GM19467 (cell line): ENCODE data around the gene KCNMA1.

Experiments used
- ATAC-seq: cut with Tn5 transposase; IDR thresholded peaks from one replicate; pipeline ENCODE4 v1.9.1; 2021; ENCODE audit warnings: mild to moderate bottlenecking, moderate library complexity; ENCODE audit not compliant: unreplicated experiment

Gene KCNMA1

DNA sequence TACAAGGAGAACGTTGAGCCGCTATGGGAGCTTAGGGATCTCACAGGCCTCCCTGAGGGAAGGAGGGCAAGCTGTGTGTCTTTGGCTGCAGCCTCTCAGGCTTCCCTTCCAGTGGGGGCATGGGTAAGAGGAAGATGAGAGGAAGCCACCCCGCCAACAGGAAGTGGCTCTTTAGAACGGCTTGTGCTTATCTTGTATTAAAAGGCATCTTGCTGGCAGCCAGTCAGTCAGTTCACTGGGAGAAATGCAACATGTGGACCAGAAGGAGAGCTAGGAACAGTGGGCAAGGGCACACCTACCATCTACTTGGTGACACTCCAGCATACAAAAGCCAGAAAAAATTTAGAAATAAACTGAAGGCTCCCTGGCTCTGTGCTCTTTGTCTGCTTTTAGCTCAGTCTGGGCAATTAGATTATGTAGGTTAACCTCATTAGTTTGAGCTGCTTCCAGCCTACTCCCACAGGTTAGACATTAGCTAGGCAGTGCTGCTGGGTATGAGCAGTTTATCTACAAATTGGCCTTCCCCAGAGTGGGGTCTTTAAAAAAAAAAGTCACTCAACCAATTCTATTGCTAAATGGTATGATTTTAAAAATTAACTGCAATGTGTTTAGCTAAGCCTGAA, 595.9 kb downstream of the KCNMA1 start:
- ATAC-seq, result no peak

DNA sequence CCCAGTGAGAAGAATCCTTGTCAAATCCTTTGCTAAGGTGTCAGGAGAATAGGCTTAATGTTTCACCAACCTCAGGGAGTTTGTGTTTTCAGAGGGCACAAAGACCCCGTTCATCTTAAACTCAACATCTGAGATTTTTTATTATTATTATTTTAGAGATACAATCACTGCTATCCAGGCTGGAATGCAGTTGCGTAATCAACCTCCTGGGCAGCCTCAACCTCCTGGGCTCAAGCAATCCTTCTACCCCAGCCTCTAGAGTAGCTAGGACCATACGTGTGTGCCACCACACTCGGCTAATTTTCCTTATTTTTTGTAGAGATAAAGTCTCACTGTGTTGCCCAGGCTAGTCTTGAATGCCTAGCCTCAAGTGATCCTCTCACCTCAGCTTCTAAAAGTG, 599.2 kb downstream of the KCNMA1 start:
- ATAC-seq, result no peak

DNA sequence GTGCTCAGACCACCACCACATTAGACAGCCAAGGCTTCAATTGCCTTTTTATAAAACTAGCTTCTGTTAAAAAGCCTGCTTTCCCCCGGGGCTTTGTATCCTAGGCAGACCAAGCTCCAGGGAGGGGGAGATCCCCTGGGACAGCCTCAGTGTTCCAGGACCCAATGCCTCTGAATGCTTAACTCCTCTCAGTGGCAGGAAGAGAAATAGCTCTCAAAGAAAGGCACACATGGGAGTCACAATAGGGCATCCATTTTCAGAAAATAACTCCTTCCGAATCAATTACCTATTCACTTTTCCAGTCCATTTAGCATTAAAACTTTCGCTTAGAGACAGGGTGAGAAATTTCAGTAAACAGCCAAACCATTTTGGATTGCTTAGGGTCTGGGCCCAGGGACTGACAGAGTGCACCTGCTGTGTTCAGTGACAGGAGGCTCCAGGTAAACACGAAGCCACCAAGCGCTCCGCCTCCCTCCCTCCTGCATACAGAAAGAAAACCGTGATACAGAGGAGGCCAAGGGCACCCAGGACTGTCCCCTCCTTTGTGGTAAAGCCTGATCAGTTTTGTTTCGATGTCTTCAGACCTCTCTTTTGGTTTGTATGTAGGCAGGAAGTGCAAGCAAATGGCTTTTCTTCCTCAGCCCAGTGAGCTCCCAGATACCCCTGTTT, 599.7 kb downstream of the KCNMA1 start:
- no peak for ATAC-seq

DNA sequence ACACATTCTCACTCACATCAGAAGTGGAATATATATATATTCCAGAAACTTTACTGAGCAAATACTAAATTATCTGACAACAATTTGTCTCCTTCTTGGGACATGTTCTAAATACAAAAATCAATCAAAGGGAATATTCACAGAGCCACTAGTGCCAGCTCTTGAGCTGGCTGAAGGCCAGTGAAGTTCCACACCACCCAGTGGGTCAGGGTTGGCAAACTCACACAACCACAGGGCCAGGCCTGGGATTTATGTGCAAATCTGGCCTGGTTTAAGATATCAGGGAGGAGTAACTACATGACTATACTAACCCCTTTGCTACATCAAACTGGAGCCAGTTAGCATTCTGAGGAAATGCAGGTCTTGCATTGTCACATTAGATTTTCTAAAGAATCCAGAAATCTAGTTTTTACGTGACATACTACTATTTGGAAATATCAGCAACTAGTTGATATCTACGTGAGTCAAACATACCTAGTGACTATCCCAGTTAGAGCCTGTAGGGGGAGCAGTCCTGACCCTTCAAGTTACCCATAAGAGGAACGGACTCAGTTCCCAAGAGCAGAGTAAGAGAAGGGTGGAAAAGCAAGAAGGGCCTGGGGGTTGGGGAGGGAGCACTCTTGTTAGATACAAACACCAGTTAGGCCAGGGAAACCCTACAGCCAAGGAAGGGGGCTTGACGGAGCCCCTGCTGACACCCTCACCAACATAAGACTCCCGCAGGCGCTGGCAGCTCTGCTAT, 600.4 kb downstream of the KCNMA1 start:
- no peak for ATAC-seq

DNA sequence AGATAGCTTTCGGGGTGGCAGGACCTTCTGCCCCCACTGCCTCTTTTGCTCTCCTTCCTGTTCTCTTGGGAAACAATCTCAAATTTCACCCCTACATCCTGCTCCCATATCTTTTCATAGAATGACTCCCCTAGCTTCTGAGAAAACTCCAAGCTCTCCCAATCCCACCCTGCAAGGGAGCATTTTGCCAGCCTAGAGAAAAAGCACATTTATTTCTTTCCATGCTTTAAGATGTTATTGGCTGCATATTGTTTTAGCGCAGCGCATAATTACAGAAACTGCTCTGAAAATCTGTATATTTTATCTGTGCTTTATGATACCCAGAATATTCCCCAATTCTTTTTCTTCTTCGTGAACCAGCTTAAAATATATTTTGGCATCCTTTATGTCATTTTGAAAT, 601.3 kb downstream of the KCNMA1 start:
- no peak for ATAC-seq

DNA sequence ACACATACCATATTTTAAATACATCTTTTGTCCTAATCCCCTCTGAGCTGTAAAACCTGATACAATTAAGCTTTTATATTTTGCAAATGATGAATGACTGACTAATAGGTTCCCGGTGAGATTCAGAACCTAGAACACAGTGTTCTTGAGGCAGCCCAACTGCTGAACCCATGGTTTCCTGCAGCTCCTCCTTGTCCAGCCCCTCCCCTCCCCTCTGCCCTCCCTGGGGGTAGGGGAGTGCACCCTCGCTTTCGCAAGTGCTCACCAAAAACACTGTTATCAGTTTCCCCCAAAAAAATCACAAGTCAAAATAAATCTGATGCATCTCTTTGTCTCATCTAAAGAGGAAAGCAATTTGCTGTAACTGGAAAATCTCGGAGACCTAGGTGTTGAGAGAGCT, 602.8 kb downstream of the KCNMA1 start:
- ATAC-seq, result no peak

DNA sequence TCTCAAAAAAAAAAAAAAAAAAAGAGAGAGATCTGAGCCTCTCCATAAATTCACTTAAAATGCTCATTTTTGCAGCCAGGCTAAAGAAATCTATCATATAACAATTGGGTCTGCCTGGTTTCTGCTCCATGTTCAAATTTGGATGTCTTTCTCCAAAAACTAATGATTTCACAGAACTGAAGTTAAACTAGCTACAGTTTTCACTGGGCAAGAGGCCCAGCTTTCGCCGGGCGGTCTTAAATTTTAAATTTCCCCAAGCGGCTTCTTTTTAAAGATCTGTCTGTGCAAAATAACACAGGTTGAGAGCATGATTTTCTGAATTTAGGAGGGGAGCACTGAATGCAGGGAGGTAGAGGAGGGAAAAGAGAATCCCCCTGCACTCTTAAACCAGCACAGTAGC, 603.4 kb downstream of the KCNMA1 start:
- ATAC-seq, result no peak

DNA sequence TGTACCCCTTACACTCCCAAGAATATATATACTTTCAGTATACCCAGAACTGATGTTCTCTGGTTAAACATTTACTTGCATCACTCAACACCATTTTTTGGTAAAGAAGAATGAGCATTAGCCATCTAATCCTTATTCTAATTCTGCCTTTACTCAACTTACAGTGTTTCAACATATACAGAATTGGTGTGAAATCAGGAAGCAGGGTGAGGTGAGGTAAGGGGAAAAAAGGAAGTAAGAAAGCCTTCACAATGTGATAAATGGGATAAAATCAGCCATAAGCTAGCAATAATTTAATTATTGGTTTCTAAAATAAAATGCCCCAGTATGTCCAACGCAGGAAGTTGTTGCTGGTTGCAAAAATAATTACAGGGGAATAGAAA, 605.4 kb downstream of the KCNMA1 start:
- no peak for ATAC-seq

DNA sequence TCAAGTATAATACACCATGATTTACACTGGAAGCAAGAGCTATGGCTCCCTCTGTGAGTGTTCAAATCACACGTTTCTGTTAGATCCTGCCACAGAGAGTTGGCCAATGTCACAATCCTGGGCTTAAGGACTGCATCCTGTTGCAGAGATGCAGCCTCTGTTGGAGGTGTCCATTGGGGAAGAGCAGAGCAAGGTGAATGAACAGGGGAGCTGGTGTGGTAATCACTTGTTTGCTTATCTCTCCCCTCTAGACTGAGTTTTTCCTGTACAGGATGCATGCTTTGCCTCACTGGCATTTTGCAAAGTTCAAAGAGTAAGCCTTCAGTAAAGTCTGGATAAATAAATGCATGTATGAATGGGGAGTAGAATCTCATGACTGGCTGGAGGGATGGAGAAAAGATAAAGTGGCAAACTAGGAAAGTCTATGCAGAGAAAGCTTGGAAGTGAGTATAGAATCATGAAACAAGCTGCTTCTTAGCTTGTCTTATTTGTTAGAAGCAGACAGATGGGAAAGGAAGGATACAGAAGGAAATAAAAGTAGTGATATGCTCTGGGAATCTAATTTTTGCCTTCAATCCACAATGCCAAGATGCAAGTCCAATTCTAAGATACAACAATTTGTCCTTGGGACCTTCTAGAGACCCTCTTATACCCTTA, 605.9 kb downstream of the KCNMA1 start:
- ATAC-seq, result no peak

DNA sequence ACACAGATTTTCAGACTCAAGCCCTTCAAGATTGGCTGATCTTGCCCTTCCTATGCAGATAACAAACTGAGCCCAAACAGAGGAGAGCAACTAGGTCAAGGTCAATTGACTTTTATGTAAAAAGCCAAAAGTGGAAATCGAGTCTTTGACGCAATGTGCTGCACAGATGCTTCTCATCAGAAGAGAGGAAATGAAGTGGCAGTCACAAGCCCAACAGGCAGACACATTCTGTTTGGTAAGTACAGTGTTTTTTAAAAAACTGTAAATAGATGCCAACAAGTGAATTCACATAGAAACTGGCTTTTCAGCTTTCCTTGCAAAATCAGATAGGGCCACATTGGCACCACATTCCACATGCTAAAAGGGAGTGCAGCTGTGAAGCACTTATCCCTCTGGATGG, 606.6 kb downstream of the KCNMA1 start:
- ATAC-seq, result no peak

DNA sequence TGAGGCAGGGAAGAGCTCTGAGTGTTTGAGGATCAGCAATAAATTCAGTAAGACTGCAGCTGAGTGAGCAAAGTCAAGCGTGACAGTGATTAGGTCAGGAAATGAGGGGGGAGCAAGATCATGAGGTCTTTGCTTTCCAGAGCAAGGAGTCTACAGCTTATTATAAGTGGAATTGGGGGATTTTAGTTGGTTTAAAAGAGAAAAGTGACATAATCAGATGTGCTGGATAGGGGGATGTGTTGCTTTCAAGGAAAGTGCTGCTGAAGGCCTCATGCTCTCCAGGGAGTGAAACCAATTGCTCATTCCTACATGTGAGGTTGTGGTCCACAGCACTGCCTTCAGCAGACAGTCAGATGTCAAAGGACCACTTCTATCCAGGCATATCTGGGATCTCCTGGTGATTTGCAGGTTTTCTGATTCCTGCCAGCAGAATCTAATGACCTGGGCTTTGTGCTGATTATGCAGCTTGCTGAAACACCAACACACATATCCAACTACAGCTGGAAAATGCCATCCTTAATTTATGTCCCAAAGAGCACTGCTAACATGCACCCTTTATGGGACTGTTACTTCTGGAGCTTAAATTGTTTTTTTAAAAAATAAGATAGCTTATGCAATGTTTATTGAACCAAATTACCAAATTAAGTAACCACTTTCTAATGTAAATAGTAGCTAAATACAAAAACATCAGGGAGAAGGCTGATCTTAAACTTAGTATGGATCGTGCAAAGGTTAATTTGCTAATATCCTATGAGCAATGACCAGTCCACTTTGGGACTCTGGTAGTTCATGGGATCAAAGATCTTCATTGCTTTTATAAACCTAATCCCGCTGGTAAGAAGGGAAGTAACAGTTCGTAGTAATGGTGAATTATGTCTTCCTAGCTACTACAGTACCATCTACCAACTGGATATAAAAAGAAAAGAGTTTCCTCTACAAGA, 607.6 kb downstream of the KCNMA1 start:
- ATAC-seq, result no peak

DNA sequence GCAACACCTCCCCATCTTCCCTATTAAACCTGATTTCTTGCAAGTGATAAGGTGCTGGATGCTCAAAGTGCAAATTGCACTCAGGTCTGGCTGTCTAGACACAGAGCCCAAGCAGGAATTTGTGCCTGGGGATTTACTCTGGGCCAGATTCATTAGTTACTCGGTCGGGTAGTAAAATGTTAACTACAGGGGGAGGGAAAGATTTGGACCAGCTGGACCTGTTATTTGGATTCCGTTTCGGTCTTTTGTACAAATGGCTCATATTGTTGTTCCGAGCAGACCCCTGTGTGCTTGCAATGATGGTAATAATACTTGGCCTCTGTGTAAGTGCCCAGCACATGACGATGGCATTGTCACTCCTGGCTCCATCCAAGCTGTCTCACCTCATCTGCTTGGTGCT, 609.6 kb downstream of the KCNMA1 start:
- ATAC-seq, result no peak

DNA sequence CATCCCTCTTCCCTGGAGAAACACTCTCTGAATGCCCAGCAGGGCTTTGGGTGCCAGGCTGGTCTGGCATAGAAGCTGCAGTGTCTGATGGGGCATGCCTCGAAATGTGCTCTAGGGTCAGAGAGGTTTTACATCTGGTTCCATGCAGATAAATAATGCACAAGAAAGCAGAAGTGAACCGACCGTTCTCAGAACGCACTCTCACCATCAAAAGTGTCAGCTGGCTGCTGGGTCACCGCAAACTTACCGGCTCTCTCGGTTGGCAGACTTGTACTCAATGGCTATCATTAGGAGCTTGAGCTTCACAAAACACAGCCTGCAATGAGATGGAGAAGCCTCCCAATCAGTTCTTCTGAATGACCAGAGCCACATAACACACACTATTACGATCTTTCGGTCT, 610.0 kb downstream of the KCNMA1 start:
- no peak for ATAC-seq

DNA sequence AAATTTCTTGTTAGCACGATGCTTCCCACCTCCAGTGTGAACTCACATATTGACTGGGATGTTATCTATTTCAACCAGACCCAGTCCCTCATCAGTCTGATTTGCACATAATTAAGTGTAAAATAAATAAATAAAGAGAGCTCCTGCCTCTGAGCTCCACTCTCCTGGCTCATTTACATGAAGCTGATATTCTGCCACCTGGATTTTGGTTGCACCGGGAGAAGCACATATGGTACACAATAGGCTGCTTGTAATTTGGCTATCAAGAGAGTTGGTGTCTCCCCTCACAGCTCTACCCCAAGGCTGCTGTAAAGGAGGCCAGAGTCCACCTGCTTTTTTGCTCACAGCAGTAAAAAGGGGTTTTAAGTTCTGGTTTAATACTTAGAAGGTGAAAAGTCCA, 610.5 kb downstream of the KCNMA1 start:
- ATAC-seq, result no peak

DNA sequence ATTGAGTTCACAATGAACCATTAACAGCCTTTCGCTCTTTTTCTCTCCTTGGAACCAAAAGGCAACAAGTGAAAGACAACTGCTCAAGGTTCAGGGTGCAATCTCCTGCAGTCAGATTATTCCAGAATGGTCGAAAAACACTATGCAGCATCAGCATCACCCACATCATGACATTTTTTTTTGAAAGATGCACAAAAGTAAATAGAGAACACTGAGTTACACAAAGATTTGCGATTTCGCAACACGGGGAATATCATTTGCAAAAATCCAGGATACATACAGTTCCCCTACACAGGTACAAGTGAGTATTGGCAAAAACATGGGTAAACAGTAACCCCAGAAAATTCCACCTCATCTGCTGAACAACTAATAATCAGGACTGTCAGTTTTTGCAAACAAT, 611.5 kb downstream of the KCNMA1 start:
- ATAC-seq, result no peak

DNA sequence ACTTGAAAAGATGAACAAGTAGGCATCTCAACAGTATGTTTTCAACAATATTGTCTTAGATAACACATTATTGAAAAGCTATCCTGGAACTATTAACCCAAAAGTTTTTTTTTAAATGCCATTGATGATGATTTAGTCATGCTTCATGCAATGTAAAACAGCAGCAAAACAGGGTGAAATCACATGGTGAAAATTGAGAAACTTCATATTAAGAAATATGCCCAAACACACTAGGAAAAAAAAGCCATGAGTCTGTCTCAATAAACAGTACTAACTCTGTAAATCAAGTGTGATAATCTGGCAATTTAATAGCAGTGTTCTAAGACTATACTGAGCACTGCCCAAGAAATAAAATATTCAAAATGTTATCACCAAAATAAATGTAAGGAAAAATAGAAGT, 613.1 kb downstream of the KCNMA1 start:
- ATAC-seq, result no peak

DNA sequence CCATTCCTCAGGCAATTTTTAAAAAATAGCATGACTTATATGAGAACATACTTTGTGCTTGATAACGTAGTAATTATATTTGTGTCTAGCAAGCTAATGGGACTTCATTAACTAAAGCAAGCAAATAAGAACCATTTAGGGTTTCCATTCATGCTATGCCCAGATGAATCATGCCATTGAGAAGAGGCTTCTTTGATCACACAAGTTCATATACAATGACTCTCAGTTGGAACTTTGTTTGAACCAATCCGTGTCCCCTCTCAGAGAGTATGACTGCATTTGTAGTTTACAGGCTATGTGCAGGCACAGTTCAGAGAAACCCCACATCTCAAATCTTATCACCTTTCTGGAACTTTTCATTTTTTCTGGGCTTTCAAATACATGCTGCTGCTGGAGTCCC, 614.2 kb downstream of the KCNMA1 start:
- ATAC-seq, result no peak

DNA sequence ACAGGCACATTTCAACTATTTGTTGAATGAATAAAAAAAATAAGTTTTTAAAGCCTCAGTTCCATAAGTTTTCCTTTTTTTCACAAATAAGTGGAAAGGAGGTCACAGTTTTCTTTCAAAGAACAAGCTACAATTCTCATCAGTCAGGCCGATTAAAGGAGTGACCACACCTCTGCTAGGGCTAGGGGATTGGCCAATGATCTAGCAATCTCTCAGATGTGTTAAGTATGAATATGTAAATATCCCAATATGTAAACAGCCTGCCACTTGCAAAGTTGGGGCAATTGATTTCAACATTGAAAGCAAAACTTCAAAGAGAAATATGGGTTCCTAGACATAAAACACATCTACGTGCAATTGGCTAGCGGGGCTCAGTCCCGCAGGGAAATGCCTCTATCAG, 614.9 kb downstream of the KCNMA1 start:
- no peak for ATAC-seq

DNA sequence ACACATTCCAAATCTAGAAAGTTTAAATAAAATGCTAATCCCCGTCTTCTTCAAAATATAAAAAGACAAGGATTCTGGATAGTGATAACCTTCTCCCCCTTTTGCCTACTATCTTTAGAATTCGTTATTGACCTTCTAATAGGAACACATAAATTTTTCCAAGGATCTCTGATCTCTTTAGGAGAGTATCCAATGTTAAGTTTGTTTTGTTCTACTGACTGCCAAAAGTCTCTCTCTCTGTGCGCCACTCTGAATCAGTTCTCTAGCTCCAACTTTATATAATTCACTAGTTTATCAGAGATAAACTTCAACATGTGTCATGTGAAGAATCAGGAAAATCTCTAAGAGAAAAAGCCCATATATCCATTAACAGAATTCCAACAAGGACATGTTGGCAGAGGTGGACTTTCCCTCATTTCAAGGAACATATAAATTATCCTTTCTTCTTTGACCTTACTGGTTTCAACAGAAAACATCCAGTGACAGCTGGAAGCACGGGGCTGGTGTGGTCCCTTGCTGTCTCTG, 615.6 kb downstream of the KCNMA1 start:
- ATAC-seq, result no peak

DNA sequence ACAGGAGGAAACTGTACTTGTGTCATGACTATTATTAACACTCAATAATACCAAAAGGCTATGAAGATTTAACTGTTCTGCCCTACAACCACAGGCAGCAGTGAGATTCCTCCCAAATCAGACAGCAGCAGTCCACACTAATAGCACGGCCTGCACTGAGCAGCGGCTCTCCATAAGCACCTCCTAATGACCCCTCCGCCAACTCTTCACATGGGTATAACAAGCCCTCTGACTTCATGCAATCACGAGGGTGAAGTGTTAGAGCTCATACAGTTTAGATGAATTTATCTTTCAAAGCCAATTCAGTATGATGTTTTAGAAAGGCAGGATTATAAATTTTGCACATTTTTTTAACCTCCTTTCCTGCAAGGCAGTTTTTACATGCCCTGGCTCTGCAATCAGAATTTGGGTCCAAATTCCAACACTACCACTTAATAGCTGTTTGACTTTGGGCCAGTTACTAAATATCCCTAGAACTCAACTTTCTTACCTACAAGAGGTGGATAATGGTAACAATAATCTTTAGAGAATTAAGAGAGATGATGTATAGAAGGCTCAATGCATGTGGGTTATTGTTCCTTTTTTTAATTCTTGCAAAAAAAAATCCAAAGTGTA, 617.1 kb downstream of the KCNMA1 start:
- ATAC-seq, result no peak
